GM10266 (cell line): ENCODE results near the gene NBPF1.
"Not testable (repeated sequence)": the region's sequence is repeated elsewhere in the genome, so short reads cannot be mapped to it uniquely, and the experiment has no call there.

Experiments
- DNase-seq: peaks from one replicate; pipeline ENCODE4 v3.0.0; 2012; ENCODE audit errors: extremely low spot score

The NBPF1 gene

DNA sequence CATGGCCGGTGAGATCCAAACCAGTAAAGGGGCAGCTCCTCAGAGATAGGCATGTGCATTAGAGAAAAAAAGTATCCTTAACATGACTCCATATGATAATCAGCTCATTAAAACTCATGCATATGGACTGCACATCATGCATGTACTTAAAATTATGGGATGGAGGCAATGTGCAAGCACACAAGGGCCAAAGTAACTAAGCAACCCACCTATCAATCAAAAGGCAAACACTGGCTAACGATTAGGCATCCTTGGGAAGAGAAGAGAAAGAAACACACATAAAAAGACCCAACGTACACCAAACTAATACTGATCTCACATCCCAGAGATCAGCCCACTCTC lies 94.5 kb downstream of the NBPF1 start:
- not testable (repeated sequence) for DNase-seq

DNA sequence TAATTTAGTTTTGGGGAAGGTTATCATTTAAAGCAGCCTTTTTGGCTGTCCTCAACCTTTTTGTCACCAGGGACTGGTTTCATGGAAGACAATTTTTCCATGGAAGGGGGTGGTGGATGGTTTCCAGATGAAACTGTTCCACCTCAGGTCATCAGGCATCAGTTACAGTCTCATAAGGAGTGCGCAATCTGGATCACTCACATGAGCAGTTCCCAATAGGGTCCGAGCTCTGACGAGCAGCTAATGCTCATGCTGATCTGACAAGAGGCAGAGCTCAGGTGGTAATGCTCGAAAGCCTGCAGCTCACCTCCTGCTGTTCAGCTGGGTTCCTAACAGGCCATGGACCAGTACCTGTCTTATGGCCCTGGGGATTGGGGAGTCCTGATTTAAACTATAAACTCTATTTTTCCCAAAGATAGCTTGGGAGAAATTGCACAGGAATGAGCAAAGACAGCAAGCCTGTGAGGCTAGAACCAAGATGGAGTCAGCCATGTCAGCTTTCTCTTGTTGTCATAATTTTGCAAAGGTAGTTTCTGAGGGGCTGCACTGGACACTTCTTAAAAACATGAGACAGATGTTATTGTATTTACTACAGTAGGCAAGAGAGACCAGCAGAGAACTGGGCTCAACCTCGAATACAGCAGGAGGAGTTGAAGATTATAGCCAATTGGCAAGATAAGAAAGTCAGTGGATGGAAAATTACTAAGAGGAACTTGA lies 96.5 kb downstream of the NBPF1 start:
- DNase-seq, result not testable (repeated sequence)

GRCh38 chr1:16514107-16515055 lies 99.0 kb downstream of the NBPF1 start, which contains the start of gene RNU1-1:
RNU1-1 (minus strand) TSS chr1:16514285.
- DNase-seq, result not testable (repeated sequence)

DNA sequence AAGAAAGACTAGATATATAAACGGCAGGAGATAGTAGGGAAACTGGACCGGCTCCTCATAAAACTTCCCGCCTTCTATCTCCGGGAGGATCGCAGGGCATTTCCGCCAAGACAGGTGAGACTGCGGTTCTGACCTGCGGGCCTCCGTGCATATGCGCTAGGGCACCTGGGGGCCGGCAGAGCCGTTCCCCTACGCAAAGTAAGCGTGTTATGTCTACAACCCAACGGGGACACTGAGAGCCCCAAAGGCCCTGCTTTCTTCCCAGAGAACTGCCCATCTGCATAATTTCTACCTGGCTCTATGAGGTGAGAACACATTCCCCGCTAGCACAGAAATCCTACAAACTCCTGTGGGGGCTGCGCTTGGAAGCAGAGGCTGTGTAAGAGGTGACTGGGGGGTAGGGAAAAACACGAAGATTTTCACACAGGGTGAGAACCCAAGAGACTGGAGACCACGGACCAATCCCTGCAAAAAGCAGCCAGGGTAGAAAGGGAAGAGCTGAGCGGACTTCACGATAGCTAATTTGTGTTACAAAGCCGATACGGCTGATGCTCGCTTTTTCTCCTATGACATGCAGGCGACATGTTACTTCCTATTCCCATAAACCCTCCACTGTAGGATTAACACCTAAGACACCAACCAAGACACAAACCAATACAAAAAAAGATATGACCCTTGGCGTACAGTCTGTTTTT lies 99.8 kb downstream of the NBPF1 start:
- DNase-seq, result peak; percentile 70

DNA sequence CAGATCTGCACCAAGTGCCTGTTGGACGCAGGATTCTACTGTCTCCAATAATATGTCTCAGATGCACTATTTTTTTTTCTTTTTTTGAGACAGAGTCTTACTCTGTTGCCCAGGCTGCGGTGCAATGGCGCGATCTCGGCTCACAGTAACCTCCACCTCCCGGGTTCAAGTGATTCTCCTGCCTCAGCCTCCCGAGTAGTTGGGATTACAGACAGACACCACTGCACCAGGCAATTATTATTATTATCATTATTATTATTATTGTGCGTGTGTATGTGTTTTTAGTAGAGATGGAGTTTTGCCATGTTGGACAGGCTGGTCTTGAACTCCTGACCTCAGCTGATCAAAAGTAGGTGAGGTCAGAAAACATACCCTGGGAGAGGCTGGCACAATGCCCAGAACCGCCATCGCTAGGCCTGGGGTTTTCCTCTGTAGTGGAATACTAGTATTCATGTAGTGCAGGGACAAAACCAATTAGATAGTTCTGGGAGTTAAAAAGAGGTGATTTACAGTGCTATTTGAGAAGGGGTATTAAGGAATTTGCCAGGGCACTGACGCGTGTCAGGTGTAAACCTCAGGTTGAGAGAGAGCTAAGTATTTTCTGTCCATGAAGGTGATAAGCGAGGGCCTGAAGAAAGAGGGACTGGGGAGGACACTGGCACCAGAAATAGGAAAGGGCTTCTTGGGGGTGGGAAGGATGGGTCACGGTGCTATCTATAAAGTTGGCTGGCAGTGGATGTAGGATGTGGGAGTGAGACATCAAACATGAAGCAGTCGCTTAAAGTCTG lies 100.5 kb downstream of the NBPF1 start:
- DNase-seq, result not testable (repeated sequence)
